K562 (cell line): ENCODE results near the gene UBE2J2.

ENCODE experiments used
- FOXM1 ChIP-seq, 2 experiments: fragments of 450-650 bp in 1 of 2; sonication (generic) in 1 of 2; formaldehyde crosslinking in 1 of 2; IDR thresholded peaks; 2 replicates each; pipeline versions ENCODE4 v1.6.1 to v1.9.0; 2017 to 2022; ENCODE audit warnings: low read depth in 2 of 2, mild to moderate bottlenecking in 2 of 2, missing genetic modification reagents in 1 of 2, moderate library complexity in 1 of 2
- JUN ChIP-seq, 2 experiments: sonication (generic) in 1 of 2; formaldehyde crosslinking in 1 of 2; IDR thresholded peaks; 2 replicates each; pipeline versions ENCODE4 v1.6.1 to v1.8.0; 2012 to 2022; ENCODE audit warnings: borderline replicate concordance in 2 of 2, mild to moderate bottlenecking in 2 of 2, improper control_type of control experiment in 1 of 2, low read depth in 1 of 2, low read length in 1 of 2, missing genetic modification reagents in 1 of 2
- KLF1 ChIP-seq: fragments of 450-650 bp; IDR thresholded peaks from 2 replicates; pipeline ENCODE4 v1.6.1; 2016; ENCODE audit warnings: missing genetic modification characterization, missing compliant biosample characterization
- MEIS2 ChIP-seq: fragments of 450-650 bp; IDR thresholded peaks from 2 replicates; pipeline ENCODE4 v1.6.1; 2014; ENCODE audit warnings: mild to moderate bottlenecking; ENCODE audit not compliant: partially characterized antibody
- RAD51 ChIP-seq: fragments of 450-650 bp; IDR thresholded peaks from 2 replicates; pipeline ENCODE4 v1.7.1; 2016; ENCODE audit warnings: low read depth, mild to moderate bottlenecking, borderline replicate concordance
- TF ChIP-seq, protein P1 (sequence below), 3 experiments: IDR thresholded peaks in 2 of 3; conservative IDR thresholded peaks in 1 of 3; 2 replicates each; pipeline ENCODE4 v1.5.1; 2011 to 2012; ENCODE audit warnings: low read length in 3 of 3, mild to moderate bottlenecking in 3 of 3, control low read depth in 2 of 3, improper control_type of control experiment in 1 of 3, inconsistent platforms in 1 of 3, low read depth in 1 of 3, mixed read lengths in 1 of 3, moderate library complexity in 1 of 3; ENCODE audit not compliant: insufficient read depth in 2 of 3
- TF ChIP-seq, protein P2 (sequence below): fragments of 150-350 bp; IDR thresholded peaks from 2 replicates; pipeline ENCODE4 v1.6.1; 2014; ENCODE audit warnings: low read depth, mild to moderate bottlenecking, low read length, borderline replicate concordance

DNA sequence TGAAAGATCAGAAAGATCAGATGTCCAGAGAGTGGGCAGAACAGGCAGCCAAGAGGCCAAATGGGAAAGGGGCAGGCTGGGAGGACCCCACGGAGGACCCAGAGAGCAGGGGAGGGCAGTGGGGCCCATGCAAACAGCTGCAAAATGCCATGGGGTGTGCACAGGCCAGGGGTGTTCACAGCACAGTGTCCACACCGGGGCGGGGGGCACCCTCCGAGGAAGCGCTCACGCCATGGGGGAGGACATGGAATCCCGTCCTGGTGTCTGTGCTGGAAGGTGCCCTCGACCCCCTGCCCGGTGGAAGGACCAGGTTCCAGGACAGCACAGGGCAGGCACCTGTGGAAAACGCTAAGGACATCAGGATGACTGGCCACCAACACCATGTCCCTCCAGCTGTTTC lies 49.3 kb upstream of the UBE2J2 start:
- TF ChIP-seq FOXM1 (IDR thresholded peaks at IDR 0.05; ENCODE audit: low read depth) = no peak
- no peak for TF ChIP-seq FOXM1 (CRISPR knock-in tag; IDR thresholded peaks at IDR 0.05; ENCODE audit: low read depth)
- TF ChIP-seq KLF1 = no peak
- no peak for TF ChIP-seq RAD51
- no peak for TF ChIP-seq MEIS2
- TF ChIP-seq, protein P1, sequence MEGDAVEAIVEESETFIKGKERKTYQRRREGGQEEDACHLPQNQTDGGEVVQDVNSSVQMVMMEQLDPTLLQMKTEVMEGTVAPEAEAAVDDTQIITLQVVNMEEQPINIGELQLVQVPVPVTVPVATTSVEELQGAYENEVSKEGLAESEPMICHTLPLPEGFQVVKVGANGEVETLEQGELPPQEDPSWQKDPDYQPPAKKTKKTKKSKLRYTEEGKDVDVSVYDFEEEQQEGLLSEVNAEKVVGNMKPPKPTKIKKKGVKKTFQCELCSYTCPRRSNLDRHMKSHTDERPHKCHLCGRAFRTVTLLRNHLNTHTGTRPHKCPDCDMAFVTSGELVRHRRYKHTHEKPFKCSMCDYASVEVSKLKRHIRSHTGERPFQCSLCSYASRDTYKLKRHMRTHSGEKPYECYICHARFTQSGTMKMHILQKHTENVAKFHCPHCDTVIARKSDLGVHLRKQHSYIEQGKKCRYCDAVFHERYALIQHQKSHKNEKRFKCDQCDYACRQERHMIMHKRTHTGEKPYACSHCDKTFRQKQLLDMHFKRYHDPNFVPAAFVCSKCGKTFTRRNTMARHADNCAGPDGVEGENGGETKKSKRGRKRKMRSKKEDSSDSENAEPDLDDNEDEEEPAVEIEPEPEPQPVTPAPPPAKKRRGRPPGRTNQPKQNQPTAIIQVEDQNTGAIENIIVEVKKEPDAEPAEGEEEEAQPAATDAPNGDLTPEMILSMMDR (IDR thresholded peaks at IDR 0.05 in 2 of 3, conservative IDR thresholded peaks at IDR 0.05 in 1 of 3; ENCODE audit: insufficient read depth in 2 of 3, low read depth in 1 of 3, low read length in 3 of 3) = no peak
- TF ChIP-seq, protein P2, sequence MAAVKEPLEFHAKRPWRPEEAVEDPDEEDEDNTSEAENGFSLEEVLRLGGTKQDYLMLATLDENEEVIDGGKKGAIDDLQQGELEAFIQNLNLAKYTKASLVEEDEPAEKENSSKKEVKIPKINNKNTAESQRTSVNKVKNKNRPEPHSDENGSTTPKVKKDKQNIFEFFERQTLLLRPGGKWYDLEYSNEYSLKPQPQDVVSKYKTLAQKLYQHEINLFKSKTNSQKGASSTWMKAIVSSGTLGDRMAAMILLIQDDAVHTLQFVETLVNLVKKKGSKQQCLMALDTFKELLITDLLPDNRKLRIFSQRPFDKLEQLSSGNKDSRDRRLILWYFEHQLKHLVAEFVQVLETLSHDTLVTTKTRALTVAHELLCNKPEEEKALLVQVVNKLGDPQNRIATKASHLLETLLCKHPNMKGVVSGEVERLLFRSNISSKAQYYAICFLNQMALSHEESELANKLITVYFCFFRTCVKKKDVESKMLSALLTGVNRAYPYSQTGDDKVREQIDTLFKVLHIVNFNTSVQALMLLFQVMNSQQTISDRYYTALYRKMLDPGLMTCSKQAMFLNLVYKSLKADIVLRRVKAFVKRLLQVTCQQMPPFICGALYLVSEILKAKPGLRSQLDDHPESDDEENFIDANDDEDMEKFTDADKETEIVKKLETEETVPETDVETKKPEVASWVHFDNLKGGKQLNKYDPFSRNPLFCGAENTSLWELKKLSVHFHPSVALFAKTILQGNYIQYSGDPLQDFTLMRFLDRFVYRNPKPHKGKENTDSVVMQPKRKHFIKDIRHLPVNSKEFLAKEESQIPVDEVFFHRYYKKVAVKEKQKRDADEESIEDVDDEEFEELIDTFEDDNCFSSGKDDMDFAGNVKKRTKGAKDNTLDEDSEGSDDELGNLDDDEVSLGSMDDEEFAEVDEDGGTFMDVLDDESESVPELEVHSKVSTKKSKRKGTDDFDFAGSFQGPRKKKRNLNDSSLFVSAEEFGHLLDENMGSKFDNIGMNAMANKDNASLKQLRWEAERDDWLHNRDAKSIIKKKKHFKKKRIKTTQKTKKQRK = no peak
- no peak for TF ChIP-seq JUN (IDR thresholded peaks at IDR 0.05; ENCODE audit: borderline replicate concordance, low read depth, low read length)
- TF ChIP-seq JUN (CRISPR knock-in tag; IDR thresholded peaks at IDR 0.05; ENCODE audit: borderline replicate concordance) = no peak
